ENCODE measurements around the gene MOSPD3.

The MOSPD3 gene

DNA sequence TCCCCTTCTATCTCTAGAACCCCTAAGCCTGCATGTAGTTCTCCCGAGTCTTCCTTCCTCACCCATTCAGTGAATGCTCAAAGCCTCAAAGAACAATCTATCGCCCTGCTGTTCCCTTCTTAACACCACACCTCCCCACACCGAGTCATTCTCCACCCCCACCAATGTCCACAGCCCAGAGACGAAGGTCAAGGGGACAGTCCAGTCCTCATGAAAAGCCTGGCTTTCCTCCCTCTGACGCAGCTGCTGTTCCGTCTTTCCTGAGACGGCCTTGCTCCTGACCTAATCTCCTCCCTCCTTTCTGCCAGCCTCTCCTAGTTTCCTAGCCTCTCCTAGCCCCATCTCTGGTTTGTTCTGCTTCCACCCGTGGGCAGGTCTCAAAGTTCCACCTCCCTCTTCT lies 9.2 kb downstream of the MOSPD3 start:
- DNase-seq (ENCODE audit: low read depth in 2 of 3, low spot score in 1 of 3): no peak

DNA sequence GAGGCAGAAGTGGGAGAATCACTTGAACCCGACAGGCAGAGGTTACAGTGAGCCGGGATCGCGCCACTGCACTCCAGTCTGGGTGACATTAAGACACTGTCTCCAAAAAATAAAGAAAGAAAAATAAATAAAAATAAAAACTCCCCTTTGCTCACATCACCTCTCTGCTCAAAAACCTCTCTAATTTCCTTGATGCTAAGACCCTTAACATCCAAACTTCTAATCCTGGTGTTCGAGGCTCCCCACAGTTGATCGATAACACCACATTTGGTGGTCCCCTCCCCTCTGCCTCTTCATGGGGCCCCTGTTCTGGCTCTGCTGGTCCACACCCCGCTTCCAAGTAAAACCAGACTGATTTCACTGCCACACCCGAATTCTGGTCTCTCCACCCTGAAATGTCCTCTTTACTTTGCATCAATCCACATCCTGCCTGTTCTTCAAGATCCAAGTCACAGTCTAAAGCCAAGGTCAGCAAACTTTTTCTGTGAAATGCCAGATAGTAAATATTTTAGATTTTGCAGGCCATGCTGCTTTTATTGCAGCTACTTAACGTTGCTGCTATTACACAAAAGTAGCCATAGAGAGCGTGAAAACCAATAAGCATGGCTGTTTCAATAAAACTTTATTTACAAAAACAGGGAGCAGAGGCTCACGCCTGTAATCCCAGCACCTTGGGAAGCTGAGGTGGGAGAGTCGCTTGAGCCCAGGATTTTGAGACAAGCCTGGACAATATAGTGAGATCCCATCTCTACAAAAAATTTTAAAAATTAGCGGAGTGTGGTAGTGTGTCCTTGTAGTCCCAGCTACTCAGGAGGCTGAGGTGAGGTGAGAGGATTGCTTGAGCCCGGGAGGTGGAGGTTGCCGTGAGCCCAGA lies 11.8 kb downstream of the MOSPD3 start:
- DNase-seq (ENCODE audit: low read depth in 2 of 3, low spot score in 1 of 3): no peak

DNA sequence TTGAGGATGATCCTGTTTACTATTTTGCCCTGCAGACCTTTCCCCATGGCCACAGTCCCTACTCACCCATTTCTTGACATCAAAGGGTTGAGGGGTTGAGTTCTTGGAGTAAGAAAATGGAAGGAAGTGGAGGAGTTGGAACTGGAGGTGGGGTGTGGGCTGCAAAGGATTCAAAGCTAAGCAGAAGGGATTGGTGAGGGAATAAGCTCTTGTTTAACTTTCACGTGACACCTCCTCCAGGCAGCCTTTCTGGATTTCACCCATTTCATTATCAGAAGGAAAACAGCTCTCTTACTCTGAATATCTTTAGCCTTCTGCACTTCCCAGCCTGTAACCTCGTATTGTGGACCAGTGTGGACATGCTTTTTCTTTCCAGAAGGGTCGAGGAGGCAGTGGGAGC lies 13.7 kb downstream of the MOSPD3 start:
- DNase-seq (ENCODE audit: low read depth in 2 of 3, low spot score in 1 of 3): no peak

DNA sequence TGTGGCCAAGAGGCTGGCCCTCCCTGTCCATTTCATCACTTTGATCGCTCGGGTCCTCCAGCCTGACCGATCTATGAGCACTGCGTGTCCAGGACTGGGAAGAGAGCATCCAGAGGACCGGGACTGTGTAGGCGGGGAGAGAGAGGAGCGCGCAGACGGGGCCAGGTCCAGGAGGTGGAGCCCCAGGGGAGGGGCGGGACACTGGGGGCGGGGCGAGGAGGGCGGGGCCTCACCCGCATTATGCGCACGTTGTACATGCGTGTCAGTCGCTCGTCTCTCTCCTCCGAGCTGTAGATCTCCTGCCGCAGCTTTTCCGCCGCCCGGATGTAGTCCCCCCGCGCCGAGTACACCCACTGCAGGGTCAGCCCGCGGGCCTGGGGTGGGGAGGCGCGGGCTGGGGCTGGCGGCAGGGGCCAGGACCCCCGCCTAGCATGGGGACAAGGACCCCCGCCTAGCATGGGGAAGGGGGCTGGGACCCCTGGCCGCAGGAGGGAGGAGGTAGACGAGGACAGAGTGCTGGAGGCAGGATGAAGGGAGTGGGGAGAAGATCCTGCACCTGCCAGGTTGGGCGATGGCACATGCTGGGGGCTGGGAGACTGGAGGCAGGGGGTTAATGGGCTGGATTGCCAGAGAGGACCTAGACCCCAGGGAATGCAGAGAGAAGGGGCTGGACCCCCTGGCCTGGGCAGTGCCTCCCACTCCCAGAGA lies 14.3 kb downstream of the MOSPD3 start:
- DNase-seq (ENCODE audit: low read depth in 2 of 3, low spot score in 1 of 3): peak; percentile 85 to 87 (median 86)

DNA sequence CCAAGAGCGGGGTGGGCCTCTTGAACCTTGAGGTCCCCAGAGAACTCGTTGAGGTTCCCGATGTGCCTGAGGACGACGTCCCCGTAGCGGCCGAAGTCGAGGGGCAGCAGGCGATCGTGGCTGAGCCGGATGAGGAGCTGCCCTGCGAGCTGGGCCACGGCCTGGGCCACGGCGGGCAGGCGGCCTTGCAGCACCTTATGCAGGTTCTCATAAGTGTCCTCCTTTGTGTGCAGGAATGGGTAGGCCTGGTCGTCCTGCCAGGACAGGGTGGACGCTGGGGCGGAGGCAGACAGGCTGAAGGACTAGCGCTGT lies 14.9 kb downstream of the MOSPD3 start:
- DNase-seq (ENCODE audit: low read depth in 2 of 3, low spot score in 1 of 3): no peak

DNA sequence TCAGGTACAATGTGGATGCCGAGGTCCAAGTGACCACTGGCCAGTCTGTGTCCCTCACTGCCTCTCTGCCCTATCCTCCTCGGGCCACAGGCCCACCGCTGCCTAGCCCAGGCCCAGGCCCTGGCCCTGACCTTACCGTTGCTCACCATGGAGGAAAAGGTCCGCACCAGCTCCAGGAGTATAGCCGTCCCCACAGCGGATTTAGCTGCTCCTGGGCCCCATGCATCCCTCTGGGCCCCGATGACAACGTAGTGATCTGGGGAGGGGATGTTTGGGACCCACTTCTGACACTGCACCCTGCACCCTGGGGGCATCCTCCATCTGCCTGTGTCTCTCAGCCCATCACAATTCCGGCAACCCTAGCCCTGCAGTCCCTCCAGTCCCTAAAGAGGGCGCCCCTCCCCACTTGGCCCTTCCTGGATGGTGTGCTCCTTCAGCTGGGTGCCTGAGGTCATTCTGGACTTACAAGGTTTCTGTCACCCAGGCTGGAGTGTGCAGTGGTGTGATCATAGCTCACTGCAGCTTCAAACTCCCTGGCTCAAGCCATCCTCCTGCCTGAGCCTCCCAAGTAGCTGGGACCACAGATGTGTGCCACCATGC lies 16.9 kb downstream of the MOSPD3 start:
- no peak for DNase-seq (ENCODE audit: low read depth in 2 of 3, low spot score in 1 of 3)

DNA sequence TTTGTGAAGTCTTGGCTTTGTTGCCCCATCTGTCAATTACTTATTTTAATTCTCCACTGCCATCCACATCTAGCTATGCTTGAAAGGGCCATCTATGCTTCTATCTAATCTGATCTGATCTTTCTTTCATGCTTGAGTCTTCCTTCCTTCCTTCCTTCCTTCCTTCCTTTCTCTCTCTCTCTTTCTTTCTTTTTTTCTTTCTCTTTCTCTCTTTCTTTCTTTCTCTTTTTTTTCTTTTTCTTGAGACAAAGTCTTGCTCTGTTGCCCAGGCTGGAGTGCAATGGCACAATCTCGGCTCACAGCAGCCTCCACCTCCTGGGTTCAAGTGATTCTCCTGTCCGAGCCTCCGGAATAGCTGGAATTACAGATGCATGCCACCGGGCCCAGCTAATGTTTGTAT lies 17.7 kb downstream of the MOSPD3 start:
- DNase-seq (ENCODE audit: low read depth in 2 of 3, low spot score in 1 of 3): no peak

DNA sequence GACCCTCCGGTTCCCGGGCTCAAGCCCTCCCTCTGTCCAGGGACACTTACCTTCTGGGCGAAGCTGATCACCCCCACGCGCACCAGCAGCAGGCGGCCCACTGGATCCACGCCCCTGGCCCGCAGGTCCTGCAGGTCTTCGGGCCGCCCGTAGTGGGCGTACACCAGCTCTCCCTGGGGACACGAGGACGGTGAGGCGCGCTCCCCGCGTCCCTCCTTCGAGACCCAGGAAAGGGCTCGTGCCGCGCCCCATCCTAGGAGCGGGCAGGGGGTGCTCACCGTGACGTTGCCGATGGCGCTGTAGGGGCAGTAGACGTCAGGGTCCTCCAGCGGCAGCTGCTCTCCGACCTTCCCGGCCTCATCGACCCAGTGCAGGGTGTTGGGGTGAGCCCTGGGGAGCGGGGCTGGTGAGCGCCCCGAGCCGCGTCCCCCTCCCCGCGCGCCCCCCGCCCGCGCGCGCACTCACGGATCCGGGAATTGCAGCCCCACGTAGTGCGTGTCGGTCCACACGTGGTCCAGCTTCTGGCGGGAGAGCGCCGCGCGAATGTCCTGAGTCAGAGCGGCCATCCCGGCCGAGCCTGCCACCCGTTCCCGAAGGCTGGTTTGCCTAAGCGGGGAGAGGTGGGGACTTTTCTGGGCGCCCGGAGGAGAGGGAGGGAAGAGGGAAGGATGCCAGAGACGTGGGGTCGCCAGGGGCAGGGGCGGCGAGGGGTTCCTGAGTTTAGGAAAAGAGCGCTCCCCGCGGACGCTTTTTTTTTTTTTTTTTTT lies 20.8 kb downstream of the MOSPD3 start:
- DNase-seq (ENCODE audit: low read depth in 2 of 3, low spot score in 1 of 3): peak in 2 of 3 donors; percentile 31 to 54

DNA sequence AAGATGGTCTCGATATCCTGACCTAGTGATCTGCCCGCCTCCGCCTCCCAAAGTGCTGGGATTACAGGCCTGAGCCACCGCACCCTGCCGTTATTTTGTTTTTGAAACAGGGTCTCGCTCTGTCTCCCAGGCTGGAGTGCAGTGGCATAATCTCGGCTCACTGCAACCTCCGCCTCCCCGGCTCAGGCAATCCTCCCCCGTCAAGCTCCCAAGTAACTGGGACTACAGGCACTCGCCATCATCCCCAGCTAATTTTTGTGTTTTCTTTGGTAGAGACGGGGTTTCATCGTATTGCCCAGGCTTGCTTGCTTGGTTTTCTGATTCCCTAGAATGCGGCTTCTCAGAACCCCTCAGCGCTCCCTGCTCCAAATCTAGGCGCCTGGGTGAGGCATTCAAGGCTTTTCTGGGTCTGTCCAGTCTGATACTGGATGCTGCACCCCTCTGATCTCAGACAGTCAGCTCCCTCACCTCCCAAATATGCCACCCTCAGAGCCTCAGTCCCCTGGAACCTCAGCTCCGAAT lies 27.7 kb downstream of the MOSPD3 start:
- no peak for DNase-seq (ENCODE audit: low read depth in 2 of 3, low spot score in 1 of 3)

DNA sequence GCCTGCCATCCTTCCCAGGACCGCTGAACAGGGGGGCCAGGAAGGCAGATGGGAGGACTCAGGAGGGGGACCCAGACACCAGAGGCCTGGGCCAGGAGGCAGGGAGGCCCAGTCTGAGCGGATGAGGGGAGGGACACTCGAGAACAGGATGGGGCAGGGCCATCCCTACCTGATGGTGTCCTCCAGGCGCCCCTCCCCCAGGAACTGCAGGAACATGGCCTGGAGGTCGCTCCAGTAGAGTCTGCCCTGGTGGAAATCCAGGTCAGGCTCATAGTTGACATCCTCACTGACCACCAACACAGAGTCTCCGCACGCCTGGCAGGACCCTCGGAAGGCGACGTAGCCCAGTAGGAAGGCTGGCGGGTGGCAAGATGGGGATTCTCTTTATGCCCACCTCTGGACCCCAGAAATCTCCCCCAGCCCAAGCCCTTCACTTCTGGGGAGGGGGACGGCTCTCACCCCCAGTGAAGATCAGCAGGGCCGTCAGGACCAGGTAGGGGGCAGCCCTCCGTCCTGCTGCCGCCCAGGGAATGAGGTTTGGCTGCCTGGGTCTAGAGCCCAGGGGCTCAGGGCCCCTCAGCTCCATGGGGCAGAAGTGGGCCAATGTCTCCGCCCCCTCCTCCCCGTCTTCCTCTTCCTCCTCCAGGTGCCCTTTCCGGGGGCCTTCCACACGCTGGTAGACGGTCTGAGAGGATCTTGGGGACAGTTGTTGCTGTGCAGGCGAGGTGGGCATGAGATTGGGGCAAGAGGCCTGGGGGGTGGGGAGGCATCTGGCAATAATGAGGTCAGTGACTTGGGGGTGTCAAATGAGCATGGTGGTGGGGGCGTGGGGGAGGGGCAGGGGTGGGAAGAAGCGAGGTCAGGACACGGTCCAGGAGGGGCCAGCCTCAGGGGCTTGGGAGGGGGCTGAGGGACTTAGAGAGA lies 28.4 kb downstream of the MOSPD3 start:
- DNase-seq (ENCODE audit: low read depth in 2 of 3, low spot score in 1 of 3): no peak

DNA sequence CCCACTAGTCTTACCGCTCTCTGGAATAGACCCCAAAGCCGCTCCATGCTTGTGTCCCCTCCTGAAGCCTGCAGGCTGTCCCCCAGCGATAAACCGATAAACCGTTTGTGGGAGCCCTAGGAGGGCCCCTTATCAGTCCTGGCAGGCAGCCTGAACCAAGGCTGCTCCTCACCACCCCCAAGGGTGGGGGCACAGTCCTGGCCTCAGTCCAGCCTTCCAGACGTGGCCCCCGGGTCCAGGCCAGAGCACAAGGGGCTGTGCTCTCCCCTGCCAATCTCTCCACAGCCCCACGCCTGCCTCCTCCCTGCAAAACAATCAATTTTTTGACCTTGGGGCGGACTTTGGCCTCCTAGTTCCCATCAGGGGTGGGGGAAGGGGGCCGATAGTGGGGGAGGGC lies 29.1 kb downstream of the MOSPD3 start, which contains the start of gene TFR2:
Gene TFR2 (minus strand): TSS at position 90 of the 397 bp plus-strand sequence. CDS start 43 bp downstream, at position 47.
- DNase-seq (ENCODE audit: low read depth in 2 of 3, low spot score in 1 of 3): no peak

DNA sequence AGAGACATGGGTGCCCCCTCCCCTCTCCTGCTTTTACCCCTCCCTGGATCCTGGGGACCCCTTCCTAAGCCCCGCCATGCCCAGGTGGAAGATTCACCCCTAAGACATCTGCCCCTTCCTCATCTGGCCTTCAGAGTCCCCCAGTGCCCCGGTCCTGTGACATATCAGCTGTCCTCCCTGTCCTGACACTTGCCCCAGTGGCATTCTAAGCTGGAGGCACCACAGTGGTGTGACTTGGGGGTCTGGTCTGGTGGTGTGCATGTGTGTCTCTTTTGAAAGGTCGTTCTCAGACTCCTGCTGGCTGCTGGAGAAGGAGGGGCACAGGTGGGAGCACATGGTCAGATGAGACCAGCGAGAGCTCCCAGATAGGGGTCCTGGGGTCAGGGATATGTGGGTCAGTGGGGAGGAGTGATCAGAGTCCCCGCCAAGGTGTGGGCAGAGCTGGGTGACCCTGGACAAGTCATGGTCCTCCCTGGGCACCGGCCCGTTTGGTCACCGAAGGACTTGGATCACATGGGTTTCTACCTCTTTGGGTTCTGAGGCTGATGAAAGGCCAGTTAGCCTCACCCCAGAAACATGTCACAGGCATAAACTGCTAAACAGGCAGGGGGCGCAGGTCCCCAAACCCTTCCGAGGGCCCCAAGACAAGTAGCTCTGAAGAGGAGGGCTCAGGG lies 29.7 kb downstream of the MOSPD3 start:
- no peak for DNase-seq (ENCODE audit: low read depth in 2 of 3, low spot score in 1 of 3)

DNA sequence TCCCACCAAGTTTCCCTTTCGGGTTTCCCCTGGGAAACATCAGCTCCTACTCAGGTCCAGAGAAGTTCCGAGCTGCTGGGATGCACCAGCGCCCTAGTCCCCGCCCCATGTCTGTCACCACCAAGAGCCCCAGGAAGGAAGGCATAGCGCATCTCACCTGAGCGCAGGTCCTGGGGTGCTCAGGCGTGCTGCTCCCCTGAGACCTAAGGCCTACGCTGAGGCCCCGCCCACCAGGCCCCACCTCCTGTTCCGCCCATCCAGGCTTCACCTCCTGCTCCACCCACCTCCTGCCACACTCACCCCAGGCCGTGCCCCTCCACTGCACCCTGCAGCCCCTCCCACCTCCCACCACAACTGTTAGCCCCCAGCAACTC lies 30.2 kb downstream of the MOSPD3 start:
- DNase-seq (ENCODE audit: low read depth in 2 of 3, low spot score in 1 of 3): no peak

DNA sequence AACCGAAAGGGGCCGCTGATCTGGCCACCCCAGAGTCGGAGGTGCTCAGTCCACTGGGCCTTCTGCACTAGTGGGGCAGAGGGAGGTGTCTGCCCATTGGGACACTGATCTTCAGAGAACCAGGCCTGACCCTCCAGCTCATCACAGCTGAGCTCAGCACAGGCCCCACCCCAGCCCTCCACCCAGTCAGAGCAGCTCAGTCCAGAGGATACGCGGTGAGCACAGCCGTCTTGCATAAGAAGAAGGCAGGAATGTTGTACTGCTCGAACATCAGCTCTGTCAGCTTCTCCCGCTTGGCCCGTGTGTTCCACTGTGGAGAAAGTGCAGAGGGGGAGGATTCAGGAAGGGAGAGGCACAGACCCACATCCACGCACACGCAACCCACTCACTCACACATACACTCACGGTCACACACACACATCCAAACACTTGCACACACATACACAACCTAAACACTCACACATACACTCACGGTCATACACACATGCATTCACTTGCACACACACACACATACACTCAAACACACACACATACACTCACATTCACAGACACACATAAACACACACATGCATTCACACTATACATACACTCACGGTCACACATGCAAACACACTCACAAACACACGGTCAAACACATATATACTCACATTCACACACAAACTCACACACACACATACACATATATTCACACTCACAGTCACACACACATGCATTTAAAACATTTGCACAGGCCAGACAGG lies 37.7 kb downstream of the MOSPD3 start:
- DNase-seq (ENCODE audit: low read depth in 2 of 3, low spot score in 1 of 3): no peak

DNA sequence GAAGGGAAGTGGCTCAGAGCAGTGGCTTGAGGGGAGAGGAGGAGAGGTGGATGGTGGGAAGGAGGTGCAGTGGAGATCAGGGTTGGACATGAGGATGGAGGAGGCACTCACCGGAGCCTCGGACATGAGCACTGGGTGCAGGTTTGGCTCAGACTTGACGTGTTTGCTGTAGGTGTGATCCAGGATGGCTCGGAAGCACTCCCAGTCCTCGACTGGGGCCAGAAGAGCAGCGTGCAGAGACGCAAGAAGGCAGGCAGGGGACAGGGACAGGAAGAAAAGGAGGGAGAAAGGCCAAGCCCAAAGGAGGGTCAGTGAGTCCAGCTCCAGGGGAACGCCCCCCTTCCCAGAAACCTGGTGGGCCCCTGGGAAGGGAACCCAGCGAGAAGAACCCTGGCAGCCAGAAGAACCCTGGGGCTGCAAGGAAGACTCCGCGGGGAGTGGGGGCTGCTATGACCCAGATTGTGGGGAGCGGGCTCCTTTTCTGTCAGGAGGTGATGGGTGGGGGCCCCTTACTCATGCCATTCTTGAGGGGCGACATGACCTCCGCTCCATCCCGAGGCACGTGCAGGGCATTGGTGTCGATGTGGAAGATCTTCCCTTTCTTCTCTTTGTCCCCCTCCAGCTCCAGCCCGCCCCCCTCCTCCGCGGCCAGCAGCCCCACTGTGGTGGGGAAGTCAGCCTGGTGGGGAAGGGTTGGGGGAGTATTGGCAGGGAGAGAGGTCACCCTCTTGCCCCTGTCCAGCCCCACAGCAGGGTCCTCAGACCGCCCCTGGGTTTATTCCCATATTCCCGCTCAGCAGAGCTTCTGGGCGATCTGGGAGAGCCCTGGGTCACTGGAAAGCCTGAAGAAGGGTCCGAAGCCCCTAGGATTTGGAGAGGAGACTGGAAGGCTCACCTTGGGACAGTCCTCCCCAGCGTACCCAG lies 42.8 kb downstream of the MOSPD3 start:
- no peak for DNase-seq (ENCODE audit: low read depth in 2 of 3, low spot score in 1 of 3)

DNA sequence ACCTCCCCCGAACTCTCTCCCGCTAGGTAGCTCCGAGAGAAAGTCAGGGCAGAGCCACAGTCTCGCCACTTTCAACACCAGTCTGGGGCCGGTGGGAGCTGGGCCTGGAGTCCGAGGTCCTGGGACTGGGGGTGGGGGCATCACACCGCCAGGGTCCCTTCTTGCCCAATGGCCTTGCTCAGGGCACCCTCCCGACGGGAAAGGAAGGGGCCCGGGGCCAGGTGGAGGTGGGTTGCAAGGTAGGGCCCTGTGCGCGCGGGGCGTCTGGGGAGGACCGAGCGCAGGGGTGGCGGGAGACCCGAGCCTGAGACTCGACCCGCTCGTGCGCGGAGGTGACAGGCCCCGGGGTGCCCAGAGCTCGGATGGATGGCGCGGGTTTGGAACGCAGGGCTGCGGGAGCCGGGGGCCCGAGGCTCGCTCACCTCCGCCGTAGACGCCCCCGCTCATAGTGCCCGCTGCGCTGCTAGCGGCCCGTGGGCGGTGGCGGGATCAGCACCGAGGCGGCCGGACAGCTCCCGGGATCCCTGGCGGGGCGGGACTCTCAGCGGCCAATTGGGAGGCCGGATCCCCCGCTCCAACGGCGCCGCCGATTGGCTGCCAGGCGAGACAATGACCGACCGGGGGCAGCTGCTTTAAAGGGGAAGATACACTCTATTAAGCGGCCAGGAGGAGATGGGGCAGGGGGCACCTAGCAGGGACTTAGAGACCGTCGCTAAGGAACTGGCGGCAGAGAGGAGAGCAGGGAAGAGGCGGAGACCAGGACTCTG lies 43.8 kb downstream of the MOSPD3 start, which contains the start of gene ACTL6B:
Gene ACTL6B (minus strand): TSS at position 541 of the 767 bp plus-strand sequence. CDS start 94 bp downstream, at position 447.
- peak in 1 of 3 donors; percentile 53 for DNase-seq (ENCODE audit: low read depth in 2 of 3, low spot score in 1 of 3)
